PFSK-1 (cell line): ENCODE data around the gene CSH1.

Experiments
- FOXP2 ChIP-seq: optimal IDR thresholded peaks from 2 replicates; pipeline ENCODE3; 2011; ENCODE audit warnings: borderline replicate concordance, control low read depth, inconsistent platforms; ENCODE audit not compliant: insufficient read depth; ENCODE audit errors: extremely low read length, extremely low read depth
- POLR2AphosphoS5 ChIP-seq: IDR thresholded peaks from 2 replicates; pipeline ENCODE4 v1.6.1; 2012; ENCODE audit warnings: low read depth, mild to moderate bottlenecking, control low read depth, low read length, moderate library complexity
- SIN3A ChIP-seq: IDR thresholded peaks from 2 replicates; pipeline ENCODE4 v1.6.1; 2012; ENCODE audit warnings: mild to moderate bottlenecking, low read length, moderate library complexity, borderline replicate concordance; ENCODE audit not compliant: insufficient read depth
- TAF1 ChIP-seq: IDR thresholded peaks from 2 replicates; pipeline ENCODE4 v1.6.1; 2012; ENCODE audit warnings: low read length, control low read depth, borderline replicate concordance; ENCODE audit not compliant: insufficient read depth
- TF ChIP-seq, protein P1 (sequence below), 2 experiments: IDR thresholded peaks; 2 replicates each; pipeline versions ENCODE4 v1.6.1 to v1.8.0; 2011 to 2012; ENCODE audit warnings: low read depth in 2 of 2, low read length in 2 of 2, control low read depth in 1 of 2, inconsistent platforms in 1 of 2, mild to moderate bottlenecking in 1 of 2, moderate library complexity in 1 of 2; ENCODE audit not compliant: insufficient read depth in 1 of 2

Gene CSH1

DNA sequence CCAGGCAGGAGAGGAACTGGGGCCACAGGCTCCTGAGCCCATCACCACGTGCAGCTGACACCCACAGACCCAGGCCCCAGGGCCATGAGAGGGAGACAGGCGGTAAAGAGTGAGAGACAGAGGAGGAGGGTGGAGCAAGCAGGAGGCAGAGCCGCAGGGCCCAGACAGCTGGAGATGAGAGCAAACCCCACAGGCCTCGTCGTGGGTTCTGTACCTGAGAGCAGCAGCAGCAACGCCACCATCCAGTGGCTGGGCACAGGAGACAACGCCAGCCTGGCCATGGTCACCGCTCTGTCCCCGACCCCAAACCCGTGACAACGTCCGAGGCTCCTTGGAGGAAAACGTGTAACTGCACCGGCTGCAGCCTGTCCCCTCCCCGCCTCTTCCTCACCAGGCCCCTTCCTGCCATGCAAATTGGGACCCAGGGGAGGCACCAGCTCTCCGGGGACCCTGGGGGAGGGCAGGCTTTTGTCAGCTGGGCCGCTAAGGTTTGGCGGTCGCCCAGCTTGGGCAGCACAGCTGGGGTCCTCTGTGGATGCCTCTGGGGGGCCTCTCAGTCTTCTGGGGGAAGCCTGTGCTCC lies 35.7 kb upstream of the CSH1 start, which contains the start of gene CD79B:
TSS of gene CD79B (minus strand) at position 351 of the 581 bp plus-strand sequence. CDS start at position 281, 70 bp downstream.
- TF ChIP-seq FOXP2 (no peak), SIN3A (no peak), POLR2AphosphoS5 (no peak)
- TF ChIP-seq, protein P1, sequence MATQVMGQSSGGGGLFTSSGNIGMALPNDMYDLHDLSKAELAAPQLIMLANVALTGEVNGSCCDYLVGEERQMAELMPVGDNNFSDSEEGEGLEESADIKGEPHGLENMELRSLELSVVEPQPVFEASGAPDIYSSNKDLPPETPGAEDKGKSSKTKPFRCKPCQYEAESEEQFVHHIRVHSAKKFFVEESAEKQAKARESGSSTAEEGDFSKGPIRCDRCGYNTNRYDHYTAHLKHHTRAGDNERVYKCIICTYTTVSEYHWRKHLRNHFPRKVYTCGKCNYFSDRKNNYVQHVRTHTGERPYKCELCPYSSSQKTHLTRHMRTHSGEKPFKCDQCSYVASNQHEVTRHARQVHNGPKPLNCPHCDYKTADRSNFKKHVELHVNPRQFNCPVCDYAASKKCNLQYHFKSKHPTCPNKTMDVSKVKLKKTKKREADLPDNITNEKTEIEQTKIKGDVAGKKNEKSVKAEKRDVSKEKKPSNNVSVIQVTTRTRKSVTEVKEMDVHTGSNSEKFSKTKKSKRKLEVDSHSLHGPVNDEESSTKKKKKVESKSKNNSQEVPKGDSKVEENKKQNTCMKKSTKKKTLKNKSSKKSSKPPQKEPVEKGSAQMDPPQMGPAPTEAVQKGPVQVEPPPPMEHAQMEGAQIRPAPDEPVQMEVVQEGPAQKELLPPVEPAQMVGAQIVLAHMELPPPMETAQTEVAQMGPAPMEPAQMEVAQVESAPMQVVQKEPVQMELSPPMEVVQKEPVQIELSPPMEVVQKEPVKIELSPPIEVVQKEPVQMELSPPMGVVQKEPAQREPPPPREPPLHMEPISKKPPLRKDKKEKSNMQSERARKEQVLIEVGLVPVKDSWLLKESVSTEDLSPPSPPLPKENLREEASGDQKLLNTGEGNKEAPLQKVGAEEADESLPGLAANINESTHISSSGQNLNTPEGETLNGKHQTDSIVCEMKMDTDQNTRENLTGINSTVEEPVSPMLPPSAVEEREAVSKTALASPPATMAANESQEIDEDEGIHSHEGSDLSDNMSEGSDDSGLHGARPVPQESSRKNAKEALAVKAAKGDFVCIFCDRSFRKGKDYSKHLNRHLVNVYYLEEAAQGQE (IDR thresholded peaks at IDR 0.05; ENCODE audit: insufficient read depth in 1 of 2, low read depth in 2 of 2, low read length in 2 of 2) = no peak

DNA sequence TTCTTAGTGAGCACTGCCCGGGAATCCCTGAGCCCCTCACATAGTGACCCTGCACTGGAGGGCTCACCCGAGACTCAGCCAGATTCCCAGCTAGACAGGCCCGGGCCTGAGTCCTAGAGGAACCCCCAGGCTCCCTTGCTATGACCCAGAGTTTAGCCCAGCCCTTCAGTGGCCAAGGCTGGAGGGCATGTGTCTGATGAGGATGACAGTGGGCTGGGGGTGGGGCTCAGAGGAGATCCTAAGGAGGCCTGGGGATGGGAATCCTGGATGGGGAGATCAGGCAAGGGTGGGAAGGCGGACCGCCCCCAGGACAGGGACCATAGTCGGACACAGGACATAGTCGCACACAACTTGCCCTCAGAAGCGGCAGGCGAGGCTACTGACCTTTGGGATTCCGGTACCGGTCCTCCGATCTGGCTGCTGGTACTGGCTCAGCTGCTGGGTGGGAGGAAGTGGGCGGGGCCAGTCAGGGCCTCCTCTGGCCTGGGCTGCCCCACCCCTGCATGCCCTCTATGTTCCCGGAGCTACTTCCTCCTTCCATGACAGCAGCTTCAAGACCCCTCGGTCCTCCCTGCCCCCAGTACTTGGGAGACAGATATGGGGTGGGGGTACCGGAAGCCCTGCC lies 34.7 kb upstream of the CSH1 start:
- TF ChIP-seq SIN3A (no peak), FOXP2 (no peak)

DNA sequence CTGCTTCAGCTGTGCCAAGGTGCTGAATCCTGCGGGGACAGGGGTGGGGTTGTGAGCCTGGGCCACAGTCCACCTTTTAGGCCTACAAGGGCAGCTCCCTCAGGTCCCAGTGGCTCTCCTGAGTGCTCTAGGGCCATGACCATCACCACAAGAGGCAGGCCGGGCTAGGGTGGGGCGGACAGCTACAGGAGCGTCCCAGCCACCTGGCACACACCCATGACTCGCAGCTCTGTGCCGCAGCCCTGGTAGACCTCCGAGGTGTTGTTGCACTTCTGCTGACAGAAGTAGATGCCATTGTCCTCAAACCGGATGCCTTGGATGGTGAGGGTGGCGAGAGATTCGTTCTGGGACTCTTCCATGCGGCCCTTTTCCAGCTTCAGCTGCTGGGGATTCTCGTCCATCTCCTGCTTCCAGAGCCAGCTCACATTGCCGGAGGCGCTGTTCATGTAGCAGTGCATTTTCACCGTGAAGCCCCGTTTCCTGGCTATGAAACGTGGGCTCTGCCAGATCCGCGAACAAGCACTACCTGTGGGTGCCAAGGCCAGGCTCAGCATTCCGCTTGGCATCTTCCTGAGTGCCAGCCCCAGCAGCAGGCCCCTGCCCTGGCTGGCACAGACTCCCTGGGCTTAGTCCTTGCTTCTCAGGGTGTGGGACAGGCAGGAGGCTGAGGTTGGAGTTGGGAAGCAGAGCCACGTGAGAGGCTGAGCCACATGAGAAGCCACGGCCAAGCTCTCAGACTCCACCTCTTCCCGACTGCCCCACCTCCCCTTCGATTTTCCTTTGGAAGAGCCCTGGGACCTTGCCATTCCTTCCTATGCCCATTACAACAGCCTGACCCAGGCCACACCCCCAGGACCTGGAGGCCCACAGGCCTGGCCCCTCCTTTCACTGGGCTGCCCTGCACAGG lies 33.7 kb upstream of the CSH1 start:
- TF ChIP-seq POLR2AphosphoS5 = no peak

DNA sequence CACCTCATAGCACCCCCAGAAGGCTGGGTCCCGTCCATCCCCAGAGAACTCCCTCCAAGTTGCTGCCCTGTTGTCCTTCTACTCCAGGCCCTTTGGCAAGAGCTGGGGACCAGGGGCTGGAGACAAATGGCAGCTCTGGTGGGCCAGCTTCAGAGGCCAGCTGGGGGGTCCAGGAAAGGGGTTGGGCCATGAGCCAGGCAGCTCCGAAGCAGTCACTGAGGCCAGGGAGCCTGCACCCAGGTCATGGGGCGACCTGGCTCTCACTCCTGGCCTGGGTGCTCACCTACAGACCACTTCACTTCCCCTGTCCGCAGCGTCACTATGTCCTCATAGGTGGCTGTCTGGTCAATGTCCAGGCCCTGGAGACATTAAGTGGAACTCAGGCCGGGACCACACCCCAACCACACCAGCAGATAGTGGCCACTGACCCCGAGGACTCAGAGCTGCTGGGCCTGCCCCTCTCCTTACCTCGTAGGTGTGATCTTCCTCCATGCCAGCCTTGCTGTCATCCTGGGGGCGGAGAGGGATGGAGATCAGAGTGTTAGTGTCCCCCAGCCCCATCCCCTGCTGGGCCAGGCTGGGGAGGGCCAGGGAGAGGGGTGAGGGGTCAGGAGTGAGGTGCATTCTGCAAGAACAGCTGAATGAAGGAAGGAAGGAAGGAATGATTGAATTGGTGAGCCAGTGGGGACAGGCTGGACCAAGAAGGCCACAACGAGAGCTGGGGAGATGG lies 32.8 kb upstream of the CSH1 start:
- TF ChIP-seq TAF1 (no peak), SIN3A (no peak), POLR2AphosphoS5 (no peak), FOXP2 (no peak)
- TF ChIP-seq, protein P1 (IDR thresholded peaks at IDR 0.05; ENCODE audit: insufficient read depth in 1 of 2, low read depth in 2 of 2, low read length in 2 of 2) = no peak

DNA sequence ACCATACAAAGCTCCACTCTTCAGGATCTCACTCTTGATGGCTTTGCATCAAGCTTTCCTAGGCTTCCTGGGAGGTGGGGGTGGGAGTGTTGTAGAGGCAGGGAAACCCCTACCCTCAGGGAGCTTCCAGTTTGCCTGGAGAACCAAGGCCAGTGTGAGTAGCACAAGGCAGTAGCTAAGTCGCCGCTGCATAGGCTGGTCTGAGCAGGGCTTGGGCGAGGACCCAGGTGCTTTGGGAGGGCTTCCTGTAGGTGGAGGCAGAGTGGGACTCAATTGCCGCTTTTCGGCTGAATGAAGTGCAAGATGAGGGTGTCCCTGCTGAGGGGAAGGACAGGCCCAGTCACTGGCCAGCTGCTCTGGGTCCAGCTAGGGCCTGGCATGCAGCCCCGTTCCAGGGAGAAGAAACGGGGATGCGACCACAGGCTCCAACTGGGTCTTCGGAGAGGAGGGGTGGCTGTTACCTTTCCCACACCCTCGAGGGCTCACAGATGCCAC lies 31.8 kb upstream of the CSH1 start:
- TF ChIP-seq FOXP2 (no peak), SIN3A (no peak), TAF1 (no peak), POLR2AphosphoS5 (no peak)
- TF ChIP-seq, protein P1 (IDR thresholded peaks at IDR 0.05; ENCODE audit: insufficient read depth in 1 of 2, low read depth in 2 of 2, low read length in 2 of 2) = no peak
